Measurements from ENCODE around the gene ARHGAP15. TPM values are rescaled to one million over a fixed set of nuclear protein-coding genes. Genes with fewer than 3 reads are reported as not detected.

The ARHGAP15 gene
- total RNA-seq, 1 donor from 2014 or later = not detected

DNA sequence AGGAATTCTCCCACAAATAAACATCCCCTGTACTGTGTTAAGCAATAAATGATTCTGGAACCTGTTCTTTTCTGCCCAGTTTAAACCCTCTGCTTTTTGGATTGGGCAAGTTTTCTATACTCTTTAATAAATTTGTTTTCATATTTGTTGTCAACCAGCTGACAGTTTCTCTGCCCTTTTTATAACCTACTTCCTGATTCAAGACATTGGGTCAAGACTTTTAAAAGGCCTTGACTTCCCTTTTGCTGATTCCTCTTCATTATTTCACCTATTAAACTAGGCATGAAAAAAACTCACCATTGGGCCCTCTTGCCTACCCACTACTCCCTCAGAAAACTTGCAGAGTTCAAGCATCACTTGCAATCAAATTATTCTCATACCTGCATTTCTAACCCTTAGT is 459.5 kb downstream of the ARHGAP15 start:
- Mint-ChIP-seq H3K4me3 (ENCODE audit: unreplicated experiment) (no peak overlapping the region), H3K27ac (ENCODE audit: unreplicated experiment) (no peak overlapping the region), H3K4me1 (ENCODE audit: low read depth, unreplicated experiment) (no peaks in the 10 kb centered on the region), H3K36me3 (ENCODE audit: unreplicated experiment) (peaks cover 6% of the 10 kb centered on the region), H3K27me3 (ENCODE audit: unreplicated experiment) (no peaks in the 10 kb centered on the region), H3K9me3 (ENCODE audit: unreplicated experiment) (no peaks in the 10 kb centered on the region)
- TF ChIP-seq, protein P1, sequence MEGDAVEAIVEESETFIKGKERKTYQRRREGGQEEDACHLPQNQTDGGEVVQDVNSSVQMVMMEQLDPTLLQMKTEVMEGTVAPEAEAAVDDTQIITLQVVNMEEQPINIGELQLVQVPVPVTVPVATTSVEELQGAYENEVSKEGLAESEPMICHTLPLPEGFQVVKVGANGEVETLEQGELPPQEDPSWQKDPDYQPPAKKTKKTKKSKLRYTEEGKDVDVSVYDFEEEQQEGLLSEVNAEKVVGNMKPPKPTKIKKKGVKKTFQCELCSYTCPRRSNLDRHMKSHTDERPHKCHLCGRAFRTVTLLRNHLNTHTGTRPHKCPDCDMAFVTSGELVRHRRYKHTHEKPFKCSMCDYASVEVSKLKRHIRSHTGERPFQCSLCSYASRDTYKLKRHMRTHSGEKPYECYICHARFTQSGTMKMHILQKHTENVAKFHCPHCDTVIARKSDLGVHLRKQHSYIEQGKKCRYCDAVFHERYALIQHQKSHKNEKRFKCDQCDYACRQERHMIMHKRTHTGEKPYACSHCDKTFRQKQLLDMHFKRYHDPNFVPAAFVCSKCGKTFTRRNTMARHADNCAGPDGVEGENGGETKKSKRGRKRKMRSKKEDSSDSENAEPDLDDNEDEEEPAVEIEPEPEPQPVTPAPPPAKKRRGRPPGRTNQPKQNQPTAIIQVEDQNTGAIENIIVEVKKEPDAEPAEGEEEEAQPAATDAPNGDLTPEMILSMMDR (IDR thresholded peaks at IDR 0.05; ENCODE audit: partially characterized antibody, unreplicated experiment) = no peak
- no peak for DNase-seq

DNA sequence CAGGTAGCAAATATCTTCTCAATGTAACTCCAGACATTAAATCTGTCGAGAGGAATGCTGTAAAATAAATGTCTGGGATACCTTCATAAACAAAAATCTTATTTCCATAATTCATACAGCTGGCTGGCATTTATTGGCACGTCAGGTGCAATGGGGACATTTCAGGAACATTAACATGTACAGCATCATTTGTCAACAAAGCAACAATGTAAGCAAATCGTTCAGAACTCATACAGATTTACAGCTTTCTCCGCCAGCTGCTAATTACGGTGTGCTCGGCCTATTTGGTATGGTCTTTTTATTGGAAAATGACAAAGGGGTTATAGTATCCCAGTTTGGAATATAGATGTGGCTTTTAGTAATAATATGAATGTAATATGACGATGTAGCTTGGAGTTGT is 464.9 kb downstream of the ARHGAP15 start:
- H3K36me3 Mint-ChIP-seq (ENCODE audit: unreplicated experiment) = no peaks in the 10 kb centered on the region
- H3K27ac Mint-ChIP-seq (ENCODE audit: unreplicated experiment) = no peak overlapping the region
- H3K4me3 Mint-ChIP-seq (ENCODE audit: unreplicated experiment) = no peak overlapping the region
- DNase-seq = no peak
- H3K4me1 Mint-ChIP-seq (ENCODE audit: low read depth, unreplicated experiment) = no peaks in the 10 kb centered on the region
- H3K27me3 Mint-ChIP-seq (ENCODE audit: unreplicated experiment) = no peaks in the 10 kb centered on the region
- H3K9me3 Mint-ChIP-seq (ENCODE audit: unreplicated experiment) = no peaks in the 10 kb centered on the region
- TF ChIP-seq, protein P1 (IDR thresholded peaks at IDR 0.05; ENCODE audit: partially characterized antibody, unreplicated experiment) = no peak

GRCh38 chr2:143594745-143595144 is 465.5 kb downstream of the ARHGAP15 start:
- H3K4me1 Mint-ChIP-seq (ENCODE audit: low read depth, unreplicated experiment) = no peaks in the 10 kb centered on the region
- H3K4me3 Mint-ChIP-seq (ENCODE audit: unreplicated experiment) = no peak overlapping the region
- no peak for DNase-seq
- no peaks in the 10 kb centered on the region for H3K36me3 Mint-ChIP-seq (ENCODE audit: unreplicated experiment)
- no peaks in the 10 kb centered on the region for H3K27me3 Mint-ChIP-seq (ENCODE audit: unreplicated experiment)
- H3K9me3 Mint-ChIP-seq (ENCODE audit: unreplicated experiment) = no peaks in the 10 kb centered on the region
- TF ChIP-seq, protein P1 (IDR thresholded peaks at IDR 0.05; ENCODE audit: partially characterized antibody, unreplicated experiment) = no peak
- no peak overlapping the region for H3K27ac Mint-ChIP-seq (ENCODE audit: unreplicated experiment)

- TF ChIP-seq, protein P1 (IDR thresholded peaks at IDR 0.05; ENCODE audit: partially characterized antibody, unreplicated experiment) = no peak
- no peak overlapping the region for H3K27ac Mint-ChIP-seq (ENCODE audit: unreplicated experiment)
- peaks cover 2% of the 10 kb centered on the region for H3K4me1 Mint-ChIP-seq (ENCODE audit: low read depth, unreplicated experiment)
- H3K9me3 Mint-ChIP-seq (ENCODE audit: unreplicated experiment) = no peaks in the 10 kb centered on the region
- DNase-seq = no peak
- no peaks in the 10 kb centered on the region for H3K36me3 Mint-ChIP-seq (ENCODE audit: unreplicated experiment)
- H3K4me3 Mint-ChIP-seq (ENCODE audit: unreplicated experiment) = no peak overlapping the region
- H3K27me3 Mint-ChIP-seq (ENCODE audit: unreplicated experiment) = no peaks in the 10 kb centered on the region
Measured at GRCh38 chr2:143600116-143600515, 470.9 kb downstream of the ARHGAP15 start.

DNA sequence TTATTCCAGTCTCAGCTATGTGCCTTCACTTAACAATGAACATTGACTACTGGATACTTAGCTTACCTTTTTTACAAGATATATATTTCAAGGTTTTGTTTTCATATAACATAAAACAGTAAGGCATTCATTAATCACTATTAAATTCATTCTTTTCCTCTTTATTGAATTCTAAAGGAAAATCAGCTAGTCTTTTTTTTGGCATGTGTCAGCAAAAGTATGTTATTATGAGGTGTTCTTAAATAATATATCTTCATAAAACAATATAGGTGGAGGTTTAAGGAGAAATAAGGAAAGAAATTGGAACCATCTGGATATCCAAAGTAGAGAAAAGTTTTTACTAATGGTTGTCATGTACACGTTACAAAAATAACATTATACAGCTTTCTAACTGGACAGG is 472.6 kb downstream of the ARHGAP15 start:
- no peaks in the 10 kb centered on the region for H3K36me3 Mint-ChIP-seq (ENCODE audit: unreplicated experiment)
- peaks cover 2% of the 10 kb centered on the region for H3K4me1 Mint-ChIP-seq (ENCODE audit: low read depth, unreplicated experiment)
- no peak for DNase-seq
- H3K27ac Mint-ChIP-seq (ENCODE audit: unreplicated experiment) = no peak overlapping the region
- TF ChIP-seq, protein P1 (IDR thresholded peaks at IDR 0.05; ENCODE audit: partially characterized antibody, unreplicated experiment) = no peak
- no peak overlapping the region for H3K4me3 Mint-ChIP-seq (ENCODE audit: unreplicated experiment)
- H3K9me3 Mint-ChIP-seq (ENCODE audit: unreplicated experiment) = no peaks in the 10 kb centered on the region
- no peaks in the 10 kb centered on the region for H3K27me3 Mint-ChIP-seq (ENCODE audit: unreplicated experiment)

All from glutamatergic neuron (in vitro differentiated cells).